HPDE6-E6E7 (cell line): ENCODE measurements around the gene RLIM.
A peak's percentile ranks its signal among the peaks of the same experiment; 100 is the strongest.
"Not testable (repeated sequence)": the region's sequence is repeated elsewhere in the genome, so short reads cannot be mapped to it uniquely, and the experiment has no call there.

Experiments
- DNase-seq: peaks from one replicate; pipeline ENCODE4 v3.0.0; 2011; ENCODE audit warnings: missing footprints; ENCODE audit errors: extremely low spot score

Gene RLIM

GRCh38 chrX:74614093-74614909 is at the start of gene RLIM:
Gene RLIM, minus strand, starts transcription at chrX:74614624. Its CDS starts 18,647 bp downstream, at chrX:74595977.
- peak; percentile 74 for DNase-seq

- DNase-seq: no peak
Observed at GRCh38 chrX:74656079-74656745, 41.8 kb upstream of the RLIM start.

GRCh38 chrX:74654953-74655352 is 40.5 kb upstream of the RLIM start:
- DNase-seq: not testable (repeated sequence)

GRCh38 chrX:74636749-74637314 is 22.4 kb upstream of the RLIM start:
- no peak for DNase-seq

- DNase-seq: no peak
Observed at GRCh38 chrX:74613370-74614092, 893 bp downstream of the RLIM start.

GRCh38 chrX:74606799-74607198 is 7.6 kb downstream of the RLIM start:
- no peak for DNase-seq

GRCh38 chrX:74606342-74606741 is 8.1 kb downstream of the RLIM start:
- DNase-seq: no peak

GRCh38 chrX:74603040-74603439 is 11.4 kb downstream of the RLIM start:
- no peak for DNase-seq

GRCh38 chrX:74602142-74602541 is 12.3 kb downstream of the RLIM start:
- DNase-seq: no peak

GRCh38 chrX:74593593-74593992 is 20.8 kb downstream of the RLIM start:
- no peak for DNase-seq

- DNase-seq: no peak
Observed at GRCh38 chrX:74585766-74586165, 28.7 kb downstream of the RLIM start.

- no peak for DNase-seq
Observed at GRCh38 chrX:74579597-74580198, 34.7 kb downstream of the RLIM start.

GRCh38 chrX:74578137-74578536 is 36.3 kb downstream of the RLIM start:
- no peak for DNase-seq

- no peak for DNase-seq
Observed at GRCh38 chrX:74557378-74557777, 57.0 kb downstream of the RLIM start.

- DNase-seq: no peak
Observed at GRCh38 chrX:74551934-74552333, 62.5 kb downstream of the RLIM start.

- no peak for DNase-seq
Observed at GRCh38 chrX:74550295-74550802, 64.1 kb downstream of the RLIM start.

GRCh38 chrX:74546984-74547383 is 67.4 kb downstream of the RLIM start:
- DNase-seq: no peak

GRCh38 chrX:74545880-74546523 is 68.4 kb downstream of the RLIM start:
- no peak for DNase-seq

- no peak for DNase-seq
Observed at GRCh38 chrX:74540635-74541249, 73.7 kb downstream of the RLIM start.

GRCh38 chrX:74536832-74537371 is 77.5 kb downstream of the RLIM start:
- no peak for DNase-seq
